ENCODE results near the gene MOCS1. TPM values are rescaled to one million over a fixed set of nuclear protein-coding genes. Genes with fewer than 3 reads are reported as not detected.

MOCS1 gene
- polyA plus RNA-seq, 1 of the 3 experiments (the other 2 are of a cell fraction), result 4.2 TPM

DNA sequence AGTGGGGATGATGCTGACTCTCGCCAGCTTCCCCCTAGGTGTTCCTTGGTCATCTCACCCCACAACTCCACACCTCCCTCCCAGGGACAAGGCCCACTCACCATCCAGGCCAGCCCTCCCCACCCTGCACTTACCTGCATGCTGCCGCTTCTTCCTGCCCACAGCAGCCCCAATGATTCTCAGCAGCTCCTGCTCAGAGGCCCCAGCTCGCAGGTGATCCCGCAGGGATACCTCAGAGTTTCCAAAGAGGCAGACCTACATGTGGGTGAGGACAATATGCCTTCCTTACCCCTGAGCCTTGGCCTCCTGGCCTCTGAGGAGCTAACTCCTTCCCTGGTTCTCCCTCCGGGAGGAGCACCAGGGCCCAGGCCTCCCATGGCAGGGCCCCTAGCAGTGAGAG is 24.6 kb downstream of the MOCS1 start:
- ChIA-PET POLR2A (no interaction called here), CTCF (interaction anchor here (1.4 kb wide), 1 partner anchor 45 kb away, joined by 3 read pairs; no protein-coding TSS in a partner anchor)
- H3K4me3 ChIP-seq (ENCODE audit: low read depth in 2 of 2, low read length in 1 of 2), result no peak overlapping the region
- H3K4me2 ChIP-seq, result no peak overlapping the region
- H3K9me3 ChIP-seq, result no peaks in the 10 kb centered on the region
- no peak overlapping the region for H2AFZ ChIP-seq (ENCODE audit: low read depth)
- no peak overlapping the region for H3K9ac ChIP-seq
- H3K27me3 ChIP-seq (ENCODE audit: insufficient read depth), result no peaks in the 10 kb centered on the region
- DNase-seq, result no peak
- no peaks in the 10 kb centered on the region for H4K20me1 ChIP-seq (ENCODE audit: insufficient read depth)
- WGBS (ENCODE audit: low lambda C conversion rate), result 96% methylated on average over 5 of the region's 5 CpGs
- peaks cover 0 to 4% of the 10 kb centered on the region in 2 experiments; a peak in 1 of 4 replicates for H3K4me1 ChIP-seq (ENCODE audit: control insufficient read depth in 1 of 2, insufficient read depth in 2 of 2, low read depth in 1 of 2, low read length in 1 of 2)
- H3K27ac ChIP-seq (ENCODE audit: low read depth in 2 of 2, low read length in 1 of 2), result no peak overlapping the region
- no peaks in the 10 kb centered on the region for H3K79me2 ChIP-seq (ENCODE audit: insufficient read depth)
- TF ChIP-seq RFX5 (IDR thresholded peaks at IDR 0.05; ENCODE audit: low read length) (no peak), NFIC (IDR thresholded peaks at IDR 0.05; ENCODE audit: borderline replicate concordance) (no peak), POLR2AphosphoS5 (IDR thresholded peaks at IDR 0.05; ENCODE audit: low read depth, low read length) (no peak), JUND (IDR thresholded peaks at IDR 0.05) (no peak), GATA2 (CRISPR knock-in tag; IDR thresholded peaks at IDR 0.05) (no peak), SIN3A (IDR thresholded peaks at IDR 0.05; ENCODE audit: borderline replicate concordance, low read depth, low read length) (no peak), FOXM1 (IDR thresholded peaks at IDR 0.05; ENCODE audit: low read depth) (no peak), SMC3 (IDR thresholded peaks at IDR 0.05; ENCODE audit: low read depth, low read length) (no peak)
- TF ChIP-seq, protein P1, sequence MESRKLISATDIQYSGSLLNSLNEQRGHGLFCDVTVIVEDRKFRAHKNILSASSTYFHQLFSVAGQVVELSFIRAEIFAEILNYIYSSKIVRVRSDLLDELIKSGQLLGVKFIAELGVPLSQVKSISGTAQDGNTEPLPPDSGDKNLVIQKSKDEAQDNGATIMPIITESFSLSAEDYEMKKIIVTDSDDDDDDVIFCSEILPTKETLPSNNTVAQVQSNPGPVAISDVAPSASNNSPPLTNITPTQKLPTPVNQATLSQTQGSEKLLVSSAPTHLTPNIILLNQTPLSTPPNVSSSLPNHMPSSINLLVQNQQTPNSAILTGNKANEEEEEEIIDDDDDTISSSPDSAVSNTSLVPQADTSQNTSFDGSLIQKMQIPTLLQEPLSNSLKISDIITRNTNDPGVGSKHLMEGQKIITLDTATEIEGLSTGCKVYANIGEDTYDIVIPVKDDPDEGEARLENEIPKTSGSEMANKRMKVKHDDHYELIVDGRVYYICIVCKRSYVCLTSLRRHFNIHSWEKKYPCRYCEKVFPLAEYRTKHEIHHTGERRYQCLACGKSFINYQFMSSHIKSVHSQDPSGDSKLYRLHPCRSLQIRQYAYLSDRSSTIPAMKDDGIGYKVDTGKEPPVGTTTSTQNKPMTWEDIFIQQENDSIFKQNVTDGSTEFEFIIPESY (IDR thresholded peaks at IDR 0.05; ENCODE audit: borderline replicate concordance, low read depth), result no peak
- H3K36me3 ChIP-seq (replicated peaks in 1 of 2; ENCODE audit: control insufficient read depth in 1 of 2, insufficient read depth in 2 of 2, low read length in 1 of 2), result no peaks in the 10 kb centered on the region
- H3K9me2 ChIP-seq, result no peaks in the 10 kb centered on the region
- no peaks in the 10 kb centered on the region for H3F3A ChIP-seq (replicated peaks; ENCODE audit: insufficient read depth)

DNA sequence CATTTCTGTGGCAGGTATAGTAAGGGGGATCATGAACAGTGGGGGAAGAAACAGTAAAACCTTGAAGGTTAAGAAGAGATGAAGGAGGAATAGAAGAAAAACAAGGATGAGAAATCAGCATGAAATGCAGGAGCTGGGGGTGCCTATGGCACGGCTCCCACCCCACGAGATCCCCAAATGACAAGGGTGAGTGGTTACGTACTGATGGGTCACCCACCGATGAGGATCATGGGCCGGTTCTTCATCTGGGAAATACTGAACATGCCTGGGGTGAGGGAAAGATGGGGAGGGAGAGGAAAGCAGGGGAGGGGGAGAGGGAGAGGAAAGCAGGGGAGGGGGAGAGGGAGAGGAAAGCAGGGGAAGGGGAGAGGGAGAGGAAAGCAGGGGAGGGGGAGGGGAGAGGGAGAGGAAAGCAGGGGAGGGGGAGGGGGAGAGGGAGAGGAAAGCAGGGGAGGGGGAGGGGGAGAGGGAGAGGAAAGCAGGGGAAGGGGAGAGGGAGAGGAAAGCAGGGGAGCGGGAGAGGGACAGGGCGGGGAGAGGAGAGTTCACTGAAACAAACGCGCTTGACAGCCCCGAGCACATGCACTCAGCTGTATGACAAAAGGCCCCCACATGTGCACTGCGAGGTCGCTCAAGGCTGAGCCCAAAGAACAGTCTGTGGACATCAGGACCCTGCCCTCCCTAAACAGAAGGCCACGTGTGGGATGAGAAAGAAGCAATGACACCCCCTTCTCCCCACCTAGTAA is 25.3 kb downstream of the MOCS1 start:
- WGBS (ENCODE audit: low lambda C conversion rate), result 86% methylated on average over 13 of the region's 13 CpGs
- TF ChIP-seq RCOR1 (IDR thresholded peaks at IDR 0.05; ENCODE audit: low read length) (no peak), RAD21 (IDR thresholded peaks at IDR 0.05; ENCODE audit: low read length) (no peak), TEAD4 (IDR thresholded peaks at IDR 0.05; ENCODE audit: borderline replicate concordance, insufficient read depth) (no peak), JUND (IDR thresholded peaks at IDR 0.05) (no peak), POLR2AphosphoS5 (IDR thresholded peaks at IDR 0.05; ENCODE audit: low read depth, low read length) (no peak), TCF12 (IDR thresholded peaks at IDR 0.05) (no peak), MEF2A (IDR thresholded peaks at IDR 0.05; ENCODE audit: borderline replicate concordance, low read depth) (no peak), GABPA (IDR thresholded peaks at IDR 0.05; ENCODE audit: low read depth) (no peak), CHD2 (IDR thresholded peaks at IDR 0.05; ENCODE audit: low read length, partially characterized antibody) (no peak)
- TF ChIP-seq, protein P1 (IDR thresholded peaks at IDR 0.05; ENCODE audit: borderline replicate concordance, low read depth), result no peak
- TF ChIP-seq, protein P2, sequence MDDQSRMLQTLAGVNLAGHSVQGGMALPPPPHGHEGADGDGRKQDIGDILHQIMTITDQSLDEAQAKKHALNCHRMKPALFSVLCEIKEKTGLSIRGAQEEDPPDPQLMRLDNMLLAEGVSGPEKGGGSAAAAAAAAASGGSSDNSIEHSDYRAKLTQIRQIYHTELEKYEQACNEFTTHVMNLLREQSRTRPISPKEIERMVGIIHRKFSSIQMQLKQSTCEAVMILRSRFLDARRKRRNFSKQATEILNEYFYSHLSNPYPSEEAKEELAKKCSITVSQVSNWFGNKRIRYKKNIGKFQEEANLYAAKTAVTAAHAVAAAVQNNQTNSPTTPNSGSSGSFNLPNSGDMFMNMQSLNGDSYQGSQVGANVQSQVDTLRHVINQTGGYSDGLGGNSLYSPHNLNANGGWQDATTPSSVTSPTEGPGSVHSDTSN (IDR thresholded peaks at IDR 0.05), result no peak
- TF ChIP-seq, protein P3, sequence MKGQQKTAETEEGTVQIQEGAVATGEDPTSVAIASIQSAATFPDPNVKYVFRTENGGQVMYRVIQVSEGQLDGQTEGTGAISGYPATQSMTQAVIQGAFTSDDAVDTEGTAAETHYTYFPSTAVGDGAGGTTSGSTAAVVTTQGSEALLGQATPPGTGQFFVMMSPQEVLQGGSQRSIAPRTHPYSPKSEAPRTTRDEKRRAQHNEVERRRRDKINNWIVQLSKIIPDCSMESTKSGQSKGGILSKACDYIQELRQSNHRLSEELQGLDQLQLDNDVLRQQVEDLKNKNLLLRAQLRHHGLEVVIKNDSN (IDR thresholded peaks at IDR 0.05; ENCODE audit: borderline replicate concordance, low read depth), result no peak
- TF ChIP-seq, protein P4, sequence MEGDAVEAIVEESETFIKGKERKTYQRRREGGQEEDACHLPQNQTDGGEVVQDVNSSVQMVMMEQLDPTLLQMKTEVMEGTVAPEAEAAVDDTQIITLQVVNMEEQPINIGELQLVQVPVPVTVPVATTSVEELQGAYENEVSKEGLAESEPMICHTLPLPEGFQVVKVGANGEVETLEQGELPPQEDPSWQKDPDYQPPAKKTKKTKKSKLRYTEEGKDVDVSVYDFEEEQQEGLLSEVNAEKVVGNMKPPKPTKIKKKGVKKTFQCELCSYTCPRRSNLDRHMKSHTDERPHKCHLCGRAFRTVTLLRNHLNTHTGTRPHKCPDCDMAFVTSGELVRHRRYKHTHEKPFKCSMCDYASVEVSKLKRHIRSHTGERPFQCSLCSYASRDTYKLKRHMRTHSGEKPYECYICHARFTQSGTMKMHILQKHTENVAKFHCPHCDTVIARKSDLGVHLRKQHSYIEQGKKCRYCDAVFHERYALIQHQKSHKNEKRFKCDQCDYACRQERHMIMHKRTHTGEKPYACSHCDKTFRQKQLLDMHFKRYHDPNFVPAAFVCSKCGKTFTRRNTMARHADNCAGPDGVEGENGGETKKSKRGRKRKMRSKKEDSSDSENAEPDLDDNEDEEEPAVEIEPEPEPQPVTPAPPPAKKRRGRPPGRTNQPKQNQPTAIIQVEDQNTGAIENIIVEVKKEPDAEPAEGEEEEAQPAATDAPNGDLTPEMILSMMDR (IDR thresholded peaks at IDR 0.05), result no peak

More for the DNA sequence above, 25.3 kb downstream of the MOCS1 start:
- Histone ChIP-seq H3K4me3 (ENCODE audit: low read depth in 2 of 2, low read length in 1 of 2) (no peak overlapping the region), H4K20me1 (ENCODE audit: insufficient read depth) (no peaks in the 10 kb centered on the region), H3K9ac (no peak overlapping the region), H3K79me2 (ENCODE audit: insufficient read depth) (no peaks in the 10 kb centered on the region), H3K36me3 (replicated peaks in 1 of 2; ENCODE audit: control insufficient read depth in 1 of 2, insufficient read depth in 2 of 2, low read length in 1 of 2) (no peaks in the 10 kb centered on the region), H2AFZ (ENCODE audit: low read depth) (no peak overlapping the region), H3K27me3 (ENCODE audit: insufficient read depth) (no peaks in the 10 kb centered on the region), H3K9me2 (no peaks in the 10 kb centered on the region), H3F3A (replicated peaks; ENCODE audit: insufficient read depth) (no peaks in the 10 kb centered on the region), H3K4me2 (no peak overlapping the region), H3K4me1 (ENCODE audit: control insufficient read depth in 1 of 2, insufficient read depth in 2 of 2, low read depth in 1 of 2, low read length in 1 of 2) (peaks cover 0 to 4% of the 10 kb centered on the region in 2 experiments; a peak in 1 of 4 replicates), H3K27ac (ENCODE audit: low read depth in 2 of 2, low read length in 1 of 2) (no peak overlapping the region), H3K9me3 (no peaks in the 10 kb centered on the region)
- no peak for DNase-seq
- ChIA-PET POLR2A (no interaction called here), CTCF (no interaction called here)

All from SK-N-SH (cell line).